Vagina (tissue), 2 donors: ENCODE data around the gene GADD45B.

Source experiments
- POLR2A ChIP-seq, 2 donors: fragments of 450-650 bp; IDR thresholded peaks; one replicate each; pipeline ENCODE4 v1.6.1; 2017; ENCODE audit warnings: antibody characterized with exemption in 2 of 2, mild to moderate bottlenecking in 2 of 2, moderate library complexity in 2 of 2
- POLR2AphosphoS5 ChIP-seq, 2 donors: sonication (generic); formaldehyde crosslinking; IDR thresholded peaks; one replicate each; pipeline ENCODE4 v1.9.0; 2017; ENCODE audit warnings: antibody characterized with exemption in 2 of 2, mild to moderate bottlenecking in 2 of 2, low read depth in 1 of 2; ENCODE audit not compliant: insufficient read depth in 1 of 2
- TF ChIP-seq, protein P1 (sequence below), 3 experiments: fragments of 450-650 bp in 2 of 3; fragments of 200-600 bp in 1 of 3; sonication (generic) in 1 of 3; IDR thresholded peaks; one replicate each; pipeline ENCODE4 v1.5.1; 2017 to 2019; ENCODE audit warnings: antibody characterized with exemption in 3 of 3, mild to moderate bottlenecking in 2 of 3, moderate library complexity in 2 of 3

- TF ChIP-seq, protein P1, sequence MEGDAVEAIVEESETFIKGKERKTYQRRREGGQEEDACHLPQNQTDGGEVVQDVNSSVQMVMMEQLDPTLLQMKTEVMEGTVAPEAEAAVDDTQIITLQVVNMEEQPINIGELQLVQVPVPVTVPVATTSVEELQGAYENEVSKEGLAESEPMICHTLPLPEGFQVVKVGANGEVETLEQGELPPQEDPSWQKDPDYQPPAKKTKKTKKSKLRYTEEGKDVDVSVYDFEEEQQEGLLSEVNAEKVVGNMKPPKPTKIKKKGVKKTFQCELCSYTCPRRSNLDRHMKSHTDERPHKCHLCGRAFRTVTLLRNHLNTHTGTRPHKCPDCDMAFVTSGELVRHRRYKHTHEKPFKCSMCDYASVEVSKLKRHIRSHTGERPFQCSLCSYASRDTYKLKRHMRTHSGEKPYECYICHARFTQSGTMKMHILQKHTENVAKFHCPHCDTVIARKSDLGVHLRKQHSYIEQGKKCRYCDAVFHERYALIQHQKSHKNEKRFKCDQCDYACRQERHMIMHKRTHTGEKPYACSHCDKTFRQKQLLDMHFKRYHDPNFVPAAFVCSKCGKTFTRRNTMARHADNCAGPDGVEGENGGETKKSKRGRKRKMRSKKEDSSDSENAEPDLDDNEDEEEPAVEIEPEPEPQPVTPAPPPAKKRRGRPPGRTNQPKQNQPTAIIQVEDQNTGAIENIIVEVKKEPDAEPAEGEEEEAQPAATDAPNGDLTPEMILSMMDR (IDR thresholded peaks at IDR 0.05): no peak
- TF ChIP-seq POLR2AphosphoS5 (IDR thresholded peaks at IDR 0.05; ENCODE audit: insufficient read depth in 1 of 2, low read depth in 1 of 2): no peak
- no peak for TF ChIP-seq POLR2A (IDR thresholded peaks at IDR 0.05)
Measured at GRCh38 chr19:2440515-2440914, 35.4 kb upstream of the GADD45B start.
